M059J (cell line): ENCODE measurements around the gene WWP2. TPM values are rescaled to one million over a fixed set of nuclear protein-coding genes. Genes with fewer than 3 reads are reported as not detected.
"Not testable (repeated sequence)": the region's sequence is repeated elsewhere in the genome, so short reads cannot be mapped to it uniquely, and the experiment has no call there.

Experiments used
- DNase-seq: peaks from one replicate; pipeline ENCODE4 v3.0.0-alpha.2; 2012; ENCODE audit warnings: low read depth
- total RNA-seq: library from RNA; depleted of rRNA; stranded (reverse); fragments of >200 nt; shearing (Covaris generic); gene quantifications from 2 replicates; pipeline ENCODE4 v1.2.3, GENCODE V29; 2014

WWP2 gene
- total RNA-seq, 1 experiment from 2014 or later: 26.5 TPM

GRCh38 chr16:69794486-69794885 is 32.4 kb downstream of the WWP2 start:
- no peak for DNase-seq

GRCh38 chr16:69796285-69797118 is 34.4 kb downstream of the WWP2 start:
- DNase-seq: peak; percentile 65

GRCh38 chr16:69798466-69798865 is 36.3 kb downstream of the WWP2 start:
- DNase-seq: no peak

GRCh38 chr16:69799611-69800031 is 37.5 kb downstream of the WWP2 start:
- DNase-seq: no peak

- no peak for DNase-seq
Measured at GRCh38 chr16:69804297-69804696, 42.2 kb downstream of the WWP2 start.

GRCh38 chr16:69806776-69807175 is 44.6 kb downstream of the WWP2 start:
- not testable (repeated sequence) for DNase-seq

- peak; percentile 29 for DNase-seq
Measured at GRCh38 chr16:69812688-69813014, 50.5 kb downstream of the WWP2 start.

GRCh38 chr16:69814078-69814477 is 51.9 kb downstream of the WWP2 start:
- no peak for DNase-seq

GRCh38 chr16:69814561-69814960 is 52.4 kb downstream of the WWP2 start:
- no peak for DNase-seq

GRCh38 chr16:69815216-69815883 is 53.2 kb downstream of the WWP2 start:
- DNase-seq: not testable (repeated sequence)

GRCh38 chr16:69816996-69817395 is 54.9 kb downstream of the WWP2 start:
- no peak for DNase-seq

- no peak for DNase-seq
Measured at GRCh38 chr16:69818891-69819545, 56.9 kb downstream of the WWP2 start.

- DNase-seq: no peak
Measured at GRCh38 chr16:69820926-69821541, 58.9 kb downstream of the WWP2 start.

GRCh38 chr16:69821844-69822173 is 59.7 kb downstream of the WWP2 start:
- DNase-seq: no peak

GRCh38 chr16:69822174-69822935 is 60.2 kb downstream of the WWP2 start:
- no peak for DNase-seq

GRCh38 chr16:69823831-69824563 is 61.9 kb downstream of the WWP2 start:
- DNase-seq: no peak

GRCh38 chr16:69824564-69825142 is 62.5 kb downstream of the WWP2 start:
- not testable (repeated sequence) for DNase-seq

- peak; percentile 52 for DNase-seq
Measured at GRCh38 chr16:69827524-69827923, 65.4 kb downstream of the WWP2 start.

- DNase-seq: no peak
Measured at GRCh38 chr16:69829338-69829737, 67.2 kb downstream of the WWP2 start.

- no peak for DNase-seq
Measured at GRCh38 chr16:69830146-69830533, 68.0 kb downstream of the WWP2 start.
